Activated T-cell treated with anti-CD3 and anti-CD28 coated beads, Interleukin-2, amount 50 U/mL, for 4 hours (primary cell): ENCODE measurements around the gene HIBADH. TPM values are rescaled to one million over a fixed set of nuclear protein-coding genes. Genes with fewer than 3 reads are reported as not detected.
"Not testable (repeated sequence)": the region's sequence is repeated elsewhere in the genome, so short reads cannot be mapped to it uniquely, and the experiment has no call there.

Experiments
- ATAC-seq, 2 donors: fragments of 200-7000 bp; cut with Tn5 transposase; one replicate each; pipeline ENCODE4 v1.10.0; 2021
- DNase-seq: peaks from one replicate; pipeline ENCODE4 v3.0.0-alpha.2; 2020
- H3K27me3 Mint-ChIP-seq: one replicate; pipeline ENCODE4 v1.8.0; 2021; ENCODE audit warnings: low read depth, mixed read lengths
- H3K36me3 Mint-ChIP-seq: one replicate; pipeline ENCODE4 v1.8.0; 2022; ENCODE audit warnings: mixed read lengths; ENCODE audit not compliant: insufficient read depth
- H3K4me1 Mint-ChIP-seq: one replicate; pipeline ENCODE4 v1.8.0; 2021; ENCODE audit warnings: low read depth, mixed read lengths
- H3K4me3 Mint-ChIP-seq: one replicate; pipeline ENCODE4 v1.8.0; 2021; ENCODE audit warnings: mild to moderate bottlenecking, moderate library complexity, mixed read lengths
- H3K9me3 Mint-ChIP-seq: one replicate; pipeline ENCODE4 v1.8.0; 2021; ENCODE audit warnings: mixed read lengths
- total RNA-seq, 3 donors: library from RNA; stranded (reverse); gene quantifications; one replicate each; pipeline ENCODE4 v1.2.1, GENCODE V29; 2021

Gene HIBADH
- total RNA-seq, 3 donors from 2014 or later: 9.8 to 10.9 (median 10.8) TPM

DNA sequence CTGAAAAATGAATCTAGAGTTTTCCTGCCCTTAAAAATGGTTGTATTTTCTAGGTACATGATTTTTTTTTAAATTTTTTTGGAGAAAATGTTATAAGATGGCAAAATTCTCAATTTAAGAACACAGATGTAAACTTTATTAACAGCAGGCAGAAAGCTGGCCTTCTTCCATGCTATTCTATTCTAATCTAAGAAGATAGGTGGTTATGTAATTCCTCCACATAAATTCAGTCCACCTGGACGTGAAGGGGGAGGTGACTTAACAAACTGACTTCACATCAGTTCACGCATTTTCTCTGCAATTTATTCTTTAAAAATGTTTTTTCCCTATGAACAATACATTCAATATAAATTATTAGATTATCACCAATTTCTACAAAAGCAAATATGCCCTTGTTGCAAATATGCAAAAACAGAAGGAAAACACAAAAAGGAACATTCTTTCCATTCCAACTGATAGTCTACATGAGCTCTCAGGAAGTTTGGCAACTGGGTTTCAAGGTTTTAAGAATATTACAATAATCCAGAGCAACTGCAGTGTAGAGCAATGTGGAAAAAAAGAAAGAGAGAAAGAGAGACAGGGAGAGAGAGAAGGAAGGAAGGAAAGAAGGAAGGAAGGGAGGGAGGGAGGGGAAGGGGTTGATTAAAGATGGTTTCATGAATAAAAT, 76.8 kb downstream of the HIBADH start:
- peaks cover 4% of the 10 kb centered on the region for H3K36me3 Mint-ChIP-seq
- peaks cover 3% of the 10 kb centered on the region for H3K4me1 Mint-ChIP-seq
- no peak overlapping the region for H3K4me3 Mint-ChIP-seq
- H3K9me3 Mint-ChIP-seq: no peaks in the 10 kb centered on the region
- DNase-seq (no peak), ATAC-seq (no peak)
- no peaks in the 10 kb centered on the region for H3K27me3 Mint-ChIP-seq

DNA sequence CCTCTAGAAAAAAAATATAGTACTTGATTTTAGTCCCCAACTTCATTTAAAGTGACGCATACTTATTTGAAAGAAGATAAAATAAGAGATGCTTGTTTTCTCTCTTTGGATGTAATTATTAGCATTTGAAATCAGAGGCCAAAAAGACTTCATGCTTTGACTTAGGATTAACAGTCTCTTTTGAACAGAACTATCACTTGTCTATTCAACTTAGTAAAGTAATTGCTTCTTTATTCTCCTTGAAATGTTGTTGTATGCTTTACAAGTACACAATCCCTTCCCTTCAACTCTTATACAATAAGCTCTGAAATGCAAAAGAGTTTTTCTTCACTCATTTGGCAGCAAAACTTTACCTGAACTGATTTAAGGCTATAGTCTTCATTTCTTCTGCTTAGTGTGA, 80.8 kb downstream of the HIBADH start:
- Mint-ChIP-seq H3K36me3 (no peaks in the 10 kb centered on the region), H3K4me1 (no peaks in the 10 kb centered on the region), H3K27me3 (no peaks in the 10 kb centered on the region), H3K9me3 (no peaks in the 10 kb centered on the region), H3K4me3 (no peak overlapping the region)
- no peak for DNase-seq
- no peak for ATAC-seq

DNA sequence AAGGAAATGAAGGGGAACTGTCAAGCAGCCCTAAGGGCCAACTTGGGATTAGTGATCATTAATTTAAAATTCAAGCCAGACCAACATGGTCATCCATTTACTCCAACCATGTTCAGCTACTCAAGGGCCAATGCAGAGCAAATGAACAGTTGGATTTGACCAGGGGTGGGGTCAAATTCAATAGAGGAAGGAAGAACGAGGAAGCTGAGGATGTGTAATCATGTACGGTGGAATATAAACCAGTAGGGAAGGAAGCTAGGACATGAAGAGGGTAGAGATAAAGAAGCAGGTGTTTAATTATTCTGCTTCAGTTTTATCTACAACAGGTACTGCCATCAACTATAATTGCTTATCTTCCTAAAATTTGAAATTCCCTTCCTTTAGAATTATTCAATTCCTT, 81.6 kb downstream of the HIBADH start:
- Mint-ChIP-seq H3K9me3 (no peaks in the 10 kb centered on the region), H3K36me3 (no peaks in the 10 kb centered on the region), H3K27me3 (no peaks in the 10 kb centered on the region), H3K4me1 (no peaks in the 10 kb centered on the region), H3K4me3 (no peak overlapping the region)
- no peak for ATAC-seq
- no peak for DNase-seq

DNA sequence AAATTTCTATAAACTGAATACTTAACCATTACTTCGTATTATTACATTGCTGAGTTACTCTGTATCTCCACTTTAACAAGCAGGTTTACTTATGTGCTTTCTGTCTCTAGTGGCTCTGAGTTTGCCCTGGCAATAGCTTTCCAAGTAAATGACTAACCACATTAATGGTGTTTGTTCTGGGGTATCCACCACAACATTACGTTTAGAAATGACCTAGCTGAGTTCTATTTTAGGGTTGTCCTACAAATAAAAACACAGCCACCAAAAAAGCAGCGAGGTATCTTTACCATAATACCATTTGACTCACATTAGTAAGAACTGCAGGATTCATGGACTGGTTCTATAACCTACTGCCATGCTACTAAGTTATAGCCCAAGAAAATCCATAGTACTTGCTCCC, 83.1 kb downstream of the HIBADH start:
- ATAC-seq (no peak), DNase-seq (no peak)
- no peaks in the 10 kb centered on the region for H3K4me1 Mint-ChIP-seq
- H3K4me3 Mint-ChIP-seq: no peak overlapping the region
- H3K27me3 Mint-ChIP-seq: no peaks in the 10 kb centered on the region
- no peaks in the 10 kb centered on the region for H3K9me3 Mint-ChIP-seq
- peaks cover 4% of the 10 kb centered on the region for H3K36me3 Mint-ChIP-seq

DNA sequence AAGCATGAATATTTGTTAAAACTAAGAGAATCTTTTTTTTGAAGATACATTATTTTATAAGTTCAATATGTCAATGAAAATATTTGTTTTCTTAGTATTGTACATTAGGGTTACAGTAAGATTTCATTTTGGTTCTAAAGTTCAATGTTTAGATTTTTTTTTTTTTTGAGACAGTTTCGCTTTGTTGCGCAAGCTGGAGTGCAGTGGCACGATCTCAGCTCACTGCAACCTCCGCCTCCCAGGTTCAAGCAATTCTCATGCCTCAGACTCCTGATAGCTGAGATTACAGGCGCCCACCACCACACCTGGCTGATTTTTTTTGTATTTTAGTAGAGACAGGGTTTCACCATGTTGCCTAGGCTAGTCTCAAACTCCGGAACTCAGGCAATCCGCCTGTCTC, 84.5 kb downstream of the HIBADH start:
- DNase-seq, H3K4me1 Mint-ChIP-seq, H3K9me3 Mint-ChIP-seq, H3K36me3 Mint-ChIP-seq, H3K27me3 Mint-ChIP-seq, H3K4me3 Mint-ChIP-seq, ATAC-seq: not testable (repeated sequence)

DNA sequence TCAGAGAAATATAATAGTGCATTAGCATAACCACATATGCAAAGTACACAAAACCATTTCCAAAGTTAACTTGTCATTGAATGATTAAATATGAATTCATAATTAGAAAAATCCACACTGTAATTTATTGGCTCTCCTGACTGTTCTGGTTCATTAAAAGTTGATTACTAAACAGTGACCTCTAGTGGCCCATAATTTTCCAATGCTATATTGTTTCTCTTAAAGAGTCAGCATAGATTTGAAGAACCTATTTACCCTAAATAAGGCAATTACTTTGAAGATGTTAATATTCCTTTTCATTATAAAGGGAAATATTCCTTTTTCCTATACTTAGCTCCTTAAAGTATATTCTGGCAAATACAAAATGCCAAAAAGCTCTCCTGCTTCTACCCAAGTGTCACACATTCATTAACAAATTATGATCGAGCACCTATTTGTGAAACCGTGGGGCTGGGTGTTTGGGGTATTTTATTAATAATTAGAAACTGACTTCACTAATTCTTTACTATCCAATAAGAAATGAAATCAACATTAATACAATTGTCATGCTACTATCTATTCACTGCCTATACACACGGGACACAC, 86.2 kb downstream of the HIBADH start:
- no peak overlapping the region for H3K4me3 Mint-ChIP-seq
- no peaks in the 10 kb centered on the region for H3K4me1 Mint-ChIP-seq
- no peaks in the 10 kb centered on the region for H3K27me3 Mint-ChIP-seq
- DNase-seq (no peak), ATAC-seq (no peak)
- H3K36me3 Mint-ChIP-seq: peaks cover 8% of the 10 kb centered on the region
- no peaks in the 10 kb centered on the region for H3K9me3 Mint-ChIP-seq

DNA sequence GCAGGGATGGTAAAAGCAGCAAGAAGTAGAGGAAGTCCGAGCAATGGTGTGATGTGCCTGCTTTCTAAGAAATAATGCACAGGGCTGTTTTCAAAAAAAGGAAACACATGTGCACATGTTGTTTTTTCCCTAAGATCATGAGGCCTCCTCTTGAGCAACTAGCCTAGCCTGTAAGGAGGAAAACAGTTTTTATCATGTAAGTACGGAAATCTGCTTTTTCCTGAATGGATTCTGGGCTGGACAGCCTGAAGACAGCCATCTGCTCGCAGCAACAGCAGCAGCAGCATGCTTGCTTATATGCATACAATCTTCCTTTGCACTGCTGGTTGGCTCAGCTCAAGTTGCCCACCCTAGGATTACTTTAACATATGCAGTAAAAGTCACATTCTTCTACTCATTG, 87.1 kb downstream of the HIBADH start:
- Mint-ChIP-seq H3K36me3 (peaks cover 8% of the 10 kb centered on the region), H3K4me1 (no peaks in the 10 kb centered on the region), H3K4me3 (no peak overlapping the region), H3K27me3 (no peaks in the 10 kb centered on the region), H3K9me3 (no peaks in the 10 kb centered on the region)
- ATAC-seq (no peak), DNase-seq (no peak)

DNA sequence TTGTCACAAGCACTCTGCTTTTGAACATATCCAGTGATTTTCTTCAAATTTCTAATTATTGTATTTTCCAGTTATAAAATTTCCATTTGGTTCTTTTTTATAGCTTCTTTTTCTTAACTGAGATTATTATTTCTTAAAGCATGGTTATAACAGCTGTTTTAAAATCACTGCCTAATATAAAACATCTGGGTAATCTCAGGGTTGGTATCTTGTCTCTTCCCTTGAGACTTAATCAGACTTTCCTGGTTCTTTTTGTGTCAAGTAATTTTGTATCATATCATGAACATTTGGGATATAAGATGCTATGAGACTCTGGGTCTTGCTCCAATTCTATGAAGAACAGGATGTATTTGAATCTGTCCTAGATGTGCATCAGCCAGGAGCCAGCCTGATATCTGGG, 93.6 kb downstream of the HIBADH start:
- Mint-ChIP-seq H3K9me3 (peaks cover 10% of the 10 kb centered on the region), H3K36me3 (peaks cover 17% of the 10 kb centered on the region), H3K4me3 (no peak overlapping the region), H3K27me3 (no peaks in the 10 kb centered on the region), H3K4me1 (no peaks in the 10 kb centered on the region)
- DNase-seq: no peak
- no peak for ATAC-seq

DNA sequence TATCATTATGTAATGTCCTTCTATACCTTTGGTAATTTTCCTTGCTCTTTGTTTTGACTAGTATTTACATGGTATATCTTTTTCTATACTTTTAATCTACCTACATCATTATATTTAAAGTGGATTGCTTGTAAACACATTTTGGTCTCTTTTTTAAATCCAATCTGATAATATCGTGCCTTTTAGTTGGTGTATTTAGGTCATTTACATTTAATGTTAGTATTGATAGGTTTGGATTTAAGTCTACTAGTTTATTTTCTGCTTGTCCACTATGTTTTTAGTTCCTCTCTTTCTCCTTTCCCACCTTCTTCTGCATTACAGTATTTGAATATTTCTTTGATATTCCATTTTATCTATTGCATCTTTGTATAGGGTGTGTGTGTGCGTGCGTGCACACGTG, 95.4 kb downstream of the HIBADH start:
- DNase-seq (no peak), ATAC-seq (no peak)
- Mint-ChIP-seq H3K4me3 (no peak overlapping the region), H3K9me3 (peaks cover 12% of the 10 kb centered on the region), H3K27me3 (no peaks in the 10 kb centered on the region), H3K4me1 (no peaks in the 10 kb centered on the region), H3K36me3 (peaks cover 17% of the 10 kb centered on the region)

DNA sequence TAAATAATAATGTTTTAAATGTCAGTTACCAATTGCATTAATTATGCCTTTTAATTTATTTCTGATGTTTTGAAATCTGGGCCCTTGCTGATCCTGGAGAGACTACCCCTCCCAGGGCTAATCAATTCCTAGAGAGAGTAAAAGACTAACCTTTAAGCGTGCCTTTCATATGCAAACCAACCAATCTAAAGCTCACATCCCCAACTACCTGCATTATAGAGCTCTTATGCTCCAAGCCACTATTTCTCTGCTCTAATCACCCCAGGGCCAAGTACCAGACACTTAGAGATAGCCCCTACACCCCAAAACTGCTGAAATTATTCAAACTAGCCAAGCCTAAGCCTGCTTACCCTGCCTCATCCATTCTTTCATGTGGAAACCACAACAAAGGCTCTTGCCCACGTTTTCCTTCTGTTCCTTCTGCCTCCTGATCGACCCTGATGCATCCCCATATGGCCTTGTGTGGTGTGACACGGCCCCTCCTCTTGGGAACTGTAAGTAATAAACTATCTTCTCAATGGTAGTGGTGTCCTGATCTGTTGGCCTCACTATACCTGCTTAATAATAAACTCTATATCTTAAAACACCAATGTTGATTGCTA, 97.7 kb downstream of the HIBADH start:
- Mint-ChIP-seq H3K27me3 (no peaks in the 10 kb centered on the region), H3K9me3 (peaks cover 12% of the 10 kb centered on the region), H3K36me3 (peaks cover 10% of the 10 kb centered on the region), H3K4me1 (no peaks in the 10 kb centered on the region), H3K4me3 (no peak overlapping the region)
- DNase-seq: no peak
- ATAC-seq: no peak

DNA sequence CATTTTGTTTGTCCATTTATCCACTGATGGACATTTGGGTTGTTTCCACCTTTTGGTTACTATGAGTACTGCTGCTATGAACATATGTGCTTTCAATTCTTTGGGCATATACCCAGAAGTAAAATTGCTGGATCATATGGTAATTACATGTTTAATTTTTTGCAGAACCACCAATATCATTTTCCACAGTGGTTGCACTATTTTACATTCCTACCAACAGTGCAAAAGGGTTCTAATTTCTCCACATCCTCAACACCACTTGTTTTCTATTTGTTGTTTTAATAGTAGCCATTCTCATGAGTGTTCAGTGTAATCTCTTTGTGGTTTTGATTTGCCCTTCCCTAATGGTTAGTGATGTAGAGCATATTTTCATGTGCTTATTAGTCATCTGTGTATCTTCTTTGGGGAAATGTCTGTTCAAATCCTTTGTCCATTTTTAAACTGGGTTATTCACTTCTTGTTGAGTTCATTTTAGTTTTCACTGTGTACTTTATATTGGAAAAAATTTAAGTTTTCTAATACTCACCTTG, 101.9 kb downstream of the HIBADH start:
- H3K36me3 Mint-ChIP-seq: peaks cover 8% of the 10 kb centered on the region
- DNase-seq: no peak

DNA sequence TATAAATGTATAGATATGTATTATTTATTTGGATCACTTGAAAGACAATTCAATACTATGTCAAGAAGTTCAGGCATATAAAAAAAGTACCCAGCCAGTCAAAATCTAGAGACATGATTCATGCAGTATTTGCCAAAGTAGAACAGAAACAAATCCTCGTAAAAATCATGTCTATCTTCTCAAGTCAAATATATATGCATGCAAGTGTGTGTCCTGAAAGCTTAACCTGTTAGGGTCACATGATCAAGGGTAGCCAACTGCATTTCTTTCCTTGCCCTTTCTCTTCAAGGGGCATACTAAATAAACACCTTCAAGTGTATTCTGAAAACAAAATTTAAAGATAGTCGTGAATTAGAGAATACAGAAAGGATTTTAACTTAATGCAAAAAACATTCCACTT, 107.0 kb downstream of the HIBADH start:
- Mint-ChIP-seq H3K36me3 (peaks cover 3% of the 10 kb centered on the region), H3K9me3 (no peaks in the 10 kb centered on the region), H3K4me3 (no peak overlapping the region), H3K4me1 (no peaks in the 10 kb centered on the region), H3K27me3 (no peaks in the 10 kb centered on the region)
- DNase-seq (no peak), ATAC-seq (no peak)

More for the DNA sequence above, 101.9 kb downstream of the HIBADH start:
- H3K9me3 Mint-ChIP-seq: peaks cover 9% of the 10 kb centered on the region
- no peak overlapping the region for H3K4me3 Mint-ChIP-seq
- no peaks in the 10 kb centered on the region for H3K27me3 Mint-ChIP-seq
- H3K4me1 Mint-ChIP-seq: no peaks in the 10 kb centered on the region
- ATAC-seq: no peak

DNA sequence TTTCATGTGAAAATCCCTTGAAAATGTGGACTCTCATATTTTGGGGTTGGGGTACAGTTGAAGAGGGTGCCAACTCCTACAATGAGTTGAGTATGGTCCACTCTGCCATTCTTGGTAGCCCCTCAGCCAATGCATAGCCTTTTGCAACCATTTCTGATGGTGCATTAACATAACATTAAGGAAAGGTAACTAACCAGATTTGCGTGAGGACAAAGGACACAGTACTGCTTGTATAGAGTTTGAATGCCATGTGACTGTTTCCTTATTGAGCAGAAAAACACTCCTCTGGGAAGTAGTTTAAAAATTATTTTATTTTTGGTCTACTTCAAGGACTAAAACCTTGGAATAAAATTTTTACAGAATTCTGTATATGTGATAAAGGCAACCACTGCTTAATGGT, 107.9 kb downstream of the HIBADH start:
- ATAC-seq (no peak), DNase-seq (no peak)
- no peak overlapping the region for H3K4me3 Mint-ChIP-seq
- H3K27me3 Mint-ChIP-seq: no peaks in the 10 kb centered on the region
- H3K9me3 Mint-ChIP-seq: no peaks in the 10 kb centered on the region
- peaks cover 3% of the 10 kb centered on the region for H3K36me3 Mint-ChIP-seq
- H3K4me1 Mint-ChIP-seq: no peaks in the 10 kb centered on the region

DNA sequence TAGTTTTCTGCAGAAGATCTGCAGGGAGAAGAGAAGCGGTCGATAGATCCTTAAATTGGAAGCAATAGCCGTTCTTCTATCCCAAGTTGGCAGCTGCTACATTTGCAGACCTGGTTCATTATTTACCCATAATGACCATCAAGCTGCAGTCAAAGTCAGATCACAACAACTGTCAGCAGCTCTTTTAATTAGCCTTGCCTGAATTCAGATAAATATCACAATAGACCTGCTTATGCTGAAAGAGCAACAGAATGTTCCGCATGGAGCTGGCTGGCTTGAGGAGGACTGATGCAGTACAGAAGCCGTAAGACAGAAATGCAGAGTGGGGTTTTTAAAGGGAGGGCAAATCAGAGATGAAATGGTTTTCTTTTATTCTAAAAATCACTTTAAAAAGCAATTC, 109.4 kb downstream of the HIBADH start:
- peaks cover 3% of the 10 kb centered on the region for H3K36me3 Mint-ChIP-seq
- H3K9me3 Mint-ChIP-seq: no peaks in the 10 kb centered on the region
- H3K4me3 Mint-ChIP-seq: no peak overlapping the region
- ATAC-seq: no peak
- no peaks in the 10 kb centered on the region for H3K4me1 Mint-ChIP-seq
- no peak for DNase-seq
- H3K27me3 Mint-ChIP-seq: no peaks in the 10 kb centered on the region

DNA sequence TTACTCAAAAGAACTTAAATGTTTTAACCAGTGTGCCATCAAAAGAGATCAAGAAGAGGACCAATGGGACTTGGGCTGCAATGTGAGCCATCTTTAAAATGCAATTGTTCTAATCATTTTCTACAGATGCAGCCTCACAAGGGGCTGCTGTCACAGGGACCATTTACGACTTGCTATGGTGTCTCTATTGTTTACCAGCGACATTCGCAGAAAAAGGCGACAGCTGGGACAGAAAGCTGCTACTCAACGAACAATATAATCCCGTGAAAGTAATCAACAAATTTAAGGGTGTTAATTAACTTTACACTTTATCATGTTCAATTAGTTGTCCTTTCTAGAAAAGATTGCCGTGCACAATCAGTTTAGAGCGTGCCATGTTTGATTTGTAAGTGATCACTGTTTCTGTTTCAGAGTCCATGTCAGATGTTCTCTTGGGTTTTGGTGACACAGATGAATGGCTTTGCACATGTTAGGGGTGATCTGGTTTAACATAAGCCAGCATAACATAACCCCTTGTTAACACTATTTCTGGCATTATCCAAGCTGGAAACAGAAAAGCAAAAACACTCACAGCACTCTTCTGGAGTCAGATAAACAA, 110.8 kb downstream of the HIBADH start:
- peaks cover 3% of the 10 kb centered on the region for H3K36me3 Mint-ChIP-seq
- no peak for DNase-seq
- no peak overlapping the region for H3K4me3 Mint-ChIP-seq
- H3K4me1 Mint-ChIP-seq: no peaks in the 10 kb centered on the region
- no peaks in the 10 kb centered on the region for H3K27me3 Mint-ChIP-seq
- no peaks in the 10 kb centered on the region for H3K9me3 Mint-ChIP-seq
- no peak for ATAC-seq
